Amygdala (tissue), 56 donors: ENCODE results near the gene BCL2.

ENCODE experiments used
- DNase-seq, 56 donors: peaks; one replicate each; lab custom pipeline; 2025; lab: John Stamatoyannopoulos, UW

Gene BCL2

GRCh38 chr18:63100630-63101055 lies 218.9 kb downstream of the BCL2 start:
- no peak for DNase-seq

- no peak for DNase-seq
These were observed 219.5 kb downstream of the BCL2 start for GRCh38 chr18:63099848-63100629.

GRCh38 chr18:63099091-63099840 lies 220.3 kb downstream of the BCL2 start:
- DNase-seq, result no peak

GRCh38 chr18:63098018-63098981 lies 221.3 kb downstream of the BCL2 start:
- no peak for DNase-seq

GRCh38 chr18:63097178-63097577 lies 222.4 kb downstream of the BCL2 start:
- DNase-seq, result peak in 2 of 56 donors; percentile 4 to 24

- no peak for DNase-seq
These were observed 223.2 kb downstream of the BCL2 start for GRCh38 chr18:63096327-63096874.

GRCh38 chr18:63095768-63096167 lies 223.8 kb downstream of the BCL2 start:
- DNase-seq, result no peak

GRCh38 chr18:63091671-63092364 lies 227.8 kb downstream of the BCL2 start:
- DNase-seq, result no peak

- no peak for DNase-seq
These were observed 229.2 kb downstream of the BCL2 start for GRCh38 chr18:63090334-63090733.

GRCh38 chr18:63089041-63089440 lies 230.5 kb downstream of the BCL2 start:
- no peak for DNase-seq

- no peak for DNase-seq
These were observed 231.3 kb downstream of the BCL2 start for GRCh38 chr18:63088262-63088661.

- peak in 1 of 56 donors; percentile 12 for DNase-seq
These were observed 231.9 kb downstream of the BCL2 start for GRCh38 chr18:63087421-63088230.

GRCh38 chr18:63085611-63086010 lies 234.0 kb downstream of the BCL2 start:
- DNase-seq, result no peak

GRCh38 chr18:63084219-63084618 lies 235.3 kb downstream of the BCL2 start:
- DNase-seq, result no peak

GRCh38 chr18:63083555-63083954 lies 236.0 kb downstream of the BCL2 start:
- DNase-seq, result no peak

- no peak for DNase-seq
These were observed 236.5 kb downstream of the BCL2 start for GRCh38 chr18:63083020-63083531.

- DNase-seq, result no peak
These were observed 237.1 kb downstream of the BCL2 start for GRCh38 chr18:63082366-63083019.

GRCh38 chr18:63079114-63079513 lies 240.5 kb downstream of the BCL2 start:
- no peak for DNase-seq
